DND-41 (cell line): ENCODE results near the gene DOCK3.

Experiments
- ATAC-seq: fragments of 200-7000 bp; cut with Tn5 transposase; 3 replicates; pipeline ENCODE4 v1.9.1; 2021; ENCODE audit warnings: low read depth; ENCODE audit not compliant: insufficient read depth
- DNase-seq: peaks from one replicate; pipeline ENCODE4 v3.0.0-alpha.2; 2020
- H2AFZ ChIP-seq: 2 replicates; pipeline ENCODE4 v1.6.0; 2012; ENCODE audit warnings: low read depth, low read length
- H3K27ac ChIP-seq: 2 replicates; pipeline ENCODE4 v1.5.1; 2012; ENCODE audit warnings: low read length, inconsistent platforms
- H3K27me3 ChIP-seq: fragments of 200-600 bp; sonication (generic); 2 replicates; pipeline ENCODE4 v1.6.0; 2012; ENCODE audit warnings: low read length, mild to moderate bottlenecking, inconsistent platforms; ENCODE audit not compliant: insufficient read depth, poor library complexity
- H3K36me3 ChIP-seq: 2 replicates; pipeline ENCODE4 v1.5.1; 2012; ENCODE audit warnings: low read length, inconsistent platforms; ENCODE audit not compliant: insufficient read depth
- H3K4me1 ChIP-seq: 2 replicates; pipeline ENCODE4 v1.5.1; 2012; ENCODE audit warnings: mild to moderate bottlenecking, low read length; ENCODE audit not compliant: insufficient read depth
- H3K4me2 ChIP-seq: 2 replicates; pipeline ENCODE4 v1.6.0; 2012; ENCODE audit warnings: mild to moderate bottlenecking, moderate library complexity, low read length, inconsistent platforms; ENCODE audit not compliant: insufficient read depth
- H3K4me3 ChIP-seq, 2 experiments: fragments of 200-600 bp in 1 of 2; shearing (Covaris generic) in 1 of 2; 2 replicates each; pipeline ENCODE4 v1.5.1; 2012 to 2016; ENCODE audit warnings: inconsistent platforms in 2 of 2, low read length in 2 of 2, mild to moderate bottlenecking in 2 of 2, low read depth in 1 of 2, moderate library complexity in 1 of 2
- H3K79me2 ChIP-seq: 2 replicates; pipeline ENCODE4 v1.6.0; 2012; ENCODE audit warnings: low read length, inconsistent platforms; ENCODE audit not compliant: insufficient read depth
- H3K9ac ChIP-seq: 2 replicates; pipeline ENCODE4 v1.6.0; 2012; ENCODE audit warnings: low read depth, mild to moderate bottlenecking, inconsistent platforms, low read length, moderate library complexity
- H3K9me3 ChIP-seq: 2 replicates; pipeline ENCODE4 v1.5.1; 2012; ENCODE audit warnings: low read length, moderate library complexity, mild to moderate bottlenecking, inconsistent platforms; ENCODE audit not compliant: insufficient read depth, severe bottlenecking
- H4K20me1 ChIP-seq: 2 replicates; pipeline ENCODE4 v1.6.0; 2012; ENCODE audit warnings: low read length; ENCODE audit not compliant: insufficient read depth
- EZH2 ChIP-seq: IDR thresholded peaks from 3 replicates; pipeline ENCODE4 v1.6.1; 2012; ENCODE audit warnings: borderline replicate concordance, low read depth, mild to moderate bottlenecking, moderate library complexity, low read length, inconsistent platforms; ENCODE audit not compliant: severe bottlenecking
- TF ChIP-seq, protein P1 (sequence below): IDR thresholded peaks from 2 replicates; pipeline ENCODE4 v1.5.1; 2012; ENCODE audit warnings: borderline replicate concordance, low read length, moderate library complexity, mild to moderate bottlenecking; ENCODE audit not compliant: poor library complexity, severe bottlenecking; ENCODE audit errors: extremely low read depth

DOCK3 gene

GRCh38 chr3:51024765-51025632 is 350.3 kb downstream of the DOCK3 start:
- H3K4me1 ChIP-seq, result peaks cover 10% of the 10 kb centered on the region
- DNase-seq, result peak; percentile 55
- peak; percentile 99 for ATAC-seq
- H3K4me2 ChIP-seq, result no peak overlapping the region
- no peaks in the 10 kb centered on the region for H3K79me2 ChIP-seq
- no peak overlapping the region; the same call in 1 of the 2 replicates for H2AFZ ChIP-seq
- TF ChIP-seq, protein P1, sequence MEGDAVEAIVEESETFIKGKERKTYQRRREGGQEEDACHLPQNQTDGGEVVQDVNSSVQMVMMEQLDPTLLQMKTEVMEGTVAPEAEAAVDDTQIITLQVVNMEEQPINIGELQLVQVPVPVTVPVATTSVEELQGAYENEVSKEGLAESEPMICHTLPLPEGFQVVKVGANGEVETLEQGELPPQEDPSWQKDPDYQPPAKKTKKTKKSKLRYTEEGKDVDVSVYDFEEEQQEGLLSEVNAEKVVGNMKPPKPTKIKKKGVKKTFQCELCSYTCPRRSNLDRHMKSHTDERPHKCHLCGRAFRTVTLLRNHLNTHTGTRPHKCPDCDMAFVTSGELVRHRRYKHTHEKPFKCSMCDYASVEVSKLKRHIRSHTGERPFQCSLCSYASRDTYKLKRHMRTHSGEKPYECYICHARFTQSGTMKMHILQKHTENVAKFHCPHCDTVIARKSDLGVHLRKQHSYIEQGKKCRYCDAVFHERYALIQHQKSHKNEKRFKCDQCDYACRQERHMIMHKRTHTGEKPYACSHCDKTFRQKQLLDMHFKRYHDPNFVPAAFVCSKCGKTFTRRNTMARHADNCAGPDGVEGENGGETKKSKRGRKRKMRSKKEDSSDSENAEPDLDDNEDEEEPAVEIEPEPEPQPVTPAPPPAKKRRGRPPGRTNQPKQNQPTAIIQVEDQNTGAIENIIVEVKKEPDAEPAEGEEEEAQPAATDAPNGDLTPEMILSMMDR, result no peak
- no peak for TF ChIP-seq EZH2
- H3K27me3 ChIP-seq, result no peaks in the 10 kb centered on the region
- no peaks in the 10 kb centered on the region for H3K36me3 ChIP-seq
- no peaks in the 10 kb centered on the region for H3K9me3 ChIP-seq
- H3K9ac ChIP-seq, result no peak overlapping the region
- no peaks in the 10 kb centered on the region for H4K20me1 ChIP-seq
- no peak overlapping the region for H3K27ac ChIP-seq
- H3K4me3 ChIP-seq, result no peak overlapping the region

DNA sequence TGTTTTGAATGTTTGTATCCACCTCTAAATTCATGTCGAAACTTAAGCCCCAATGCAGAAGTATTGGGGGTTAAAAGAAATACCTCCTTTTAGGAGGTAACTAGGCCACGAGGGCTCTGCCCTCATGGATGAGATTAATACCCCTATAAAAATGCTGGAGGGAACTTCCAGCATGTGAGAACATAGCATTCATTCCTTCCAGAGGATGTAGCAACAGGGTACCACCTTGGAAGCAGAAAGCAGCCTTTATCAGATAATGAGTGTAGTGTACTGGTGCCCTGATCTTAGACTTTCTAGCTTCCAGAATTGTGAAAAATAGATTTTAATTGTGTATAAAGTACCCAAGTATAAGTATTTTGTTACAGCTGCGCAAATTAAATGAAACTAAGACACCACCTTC is 356.9 kb downstream of the DOCK3 start:
- Histone ChIP-seq H3K27me3 (no peaks in the 10 kb centered on the region), H3K36me3 (no peaks in the 10 kb centered on the region), H3K9ac (no peak overlapping the region), H2AFZ (no peak overlapping the region), H4K20me1 (no peaks in the 10 kb centered on the region), H3K79me2 (no peaks in the 10 kb centered on the region), H3K9me3 (no peaks in the 10 kb centered on the region), H3K4me2 (no peak overlapping the region), H3K27ac (no peak overlapping the region), H3K4me1 (no peaks in the 10 kb centered on the region), H3K4me3 (no peak overlapping the region)
- no peak for ATAC-seq
- DNase-seq, result no peak
- no peak for TF ChIP-seq EZH2
- TF ChIP-seq, protein P1, result no peak

- no peaks in the 10 kb centered on the region for H4K20me1 ChIP-seq
- no peaks in the 10 kb centered on the region for H3K36me3 ChIP-seq
- no peaks in the 10 kb centered on the region for H3K79me2 ChIP-seq
- TF ChIP-seq EZH2, result no peak
- TF ChIP-seq, protein P1, result no peak
- H3K4me2 ChIP-seq, result no peak overlapping the region
- H2AFZ ChIP-seq, result no peak overlapping the region
- DNase-seq (no peak), ATAC-seq (no peak)
- H3K27ac ChIP-seq, result no peak overlapping the region
- H3K4me1 ChIP-seq, result no peaks in the 10 kb centered on the region
- H3K9ac ChIP-seq, result no peak overlapping the region
- H3K27me3 ChIP-seq, result peaks cover 4% of the 10 kb centered on the region
- H3K9me3 ChIP-seq, result no peaks in the 10 kb centered on the region
- no peak overlapping the region for H3K4me3 ChIP-seq
Measured at GRCh38 chr3:51035630-51036029, 360.9 kb downstream of the DOCK3 start.
